GM12872 (cell line): Measurements from ENCODE around the gene USP24.

Experiments used
- CTCF ChIP-seq: IDR thresholded peaks from 3 replicates; pipeline ENCODE4 v1.5.1; 2011; ENCODE audit warnings: low read depth, mild to moderate bottlenecking, low read length, moderate library complexity; ENCODE audit not compliant: insufficient read depth

USP24 gene

GRCh38 chr1:55043726-55044125 lies 171.4 kb downstream of the USP24 start:
- no peak for TF ChIP-seq CTCF

GRCh38 chr1:55043011-55043410 lies 172.2 kb downstream of the USP24 start:
- no peak for TF ChIP-seq CTCF

DNA sequence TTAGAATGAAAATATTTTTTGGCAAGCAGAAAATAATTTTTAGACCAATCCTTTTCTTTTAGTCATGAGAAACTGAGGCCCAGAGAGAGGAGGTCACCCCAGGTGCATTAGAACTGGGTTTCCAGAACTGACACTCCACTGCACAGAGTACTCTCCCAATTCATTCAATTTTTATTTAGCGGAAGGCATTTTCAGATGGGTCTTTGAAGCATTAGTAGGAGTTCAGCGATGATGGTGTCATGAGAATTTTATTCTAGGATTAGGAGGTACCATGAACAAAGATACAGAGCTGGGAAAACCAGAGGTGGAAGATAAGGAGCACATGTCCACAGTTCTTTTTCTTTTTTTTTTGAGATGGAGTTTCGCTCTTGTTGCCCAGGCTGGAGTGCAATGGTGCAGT lies 173.6 kb downstream of the USP24 start:
- no peak for TF ChIP-seq CTCF

GRCh38 chr1:55040933-55041494 lies 174.2 kb downstream of the USP24 start:
- no peak for TF ChIP-seq CTCF

GRCh38 chr1:55040083-55040932 lies 174.9 kb downstream of the USP24 start:
- no peak for TF ChIP-seq CTCF

- TF ChIP-seq CTCF: no peak
Measured at GRCh38 chr1:55039342-55040082, 175.7 kb downstream of the USP24 start, which contains the start of gene PCSK9. TSS of gene PCSK9 (plus strand) at chr1:55039548. CDS start at chr1:55039838, 290 bp downstream.

GRCh38 chr1:55038974-55039341 lies 176.2 kb downstream of the USP24 start:
- no peak for TF ChIP-seq CTCF
